ENCODE measurements around the gene IGSF21.

IGSF21 gene

GRCh38 chr1:18278946-18279345, 171.3 kb downstream of the IGSF21 start:
- no peak for DNase-seq

- no peak for DNase-seq
These were observed 171.9 kb downstream of the IGSF21 start for GRCh38 chr1:18279351-18280074.

- no peak for DNase-seq
These were observed 173.4 kb downstream of the IGSF21 start for GRCh38 chr1:18280956-18281355.

GRCh38 chr1:18282851-18283600, 175.4 kb downstream of the IGSF21 start:
- peak; percentile 69 for DNase-seq

GRCh38 chr1:18283601-18284385, 176.2 kb downstream of the IGSF21 start:
- DNase-seq, result no peak

GRCh38 chr1:18284805-18285537, 177.4 kb downstream of the IGSF21 start:
- DNase-seq, result no peak

GRCh38 chr1:18285538-18285924, 177.9 kb downstream of the IGSF21 start:
- no peak for DNase-seq

GRCh38 chr1:18288722-18289121, 181.1 kb downstream of the IGSF21 start:
- DNase-seq, result no peak

- no peak for DNase-seq
These were observed 182.0 kb downstream of the IGSF21 start for GRCh38 chr1:18289597-18289996.

- peak; percentile 39 for DNase-seq
These were observed 183.3 kb downstream of the IGSF21 start for GRCh38 chr1:18290740-18291412.

- DNase-seq, result no peak
These were observed 184.9 kb downstream of the IGSF21 start for GRCh38 chr1:18292531-18292930.

GRCh38 chr1:18293291-18293690, 185.7 kb downstream of the IGSF21 start:
- DNase-seq, result no peak

- DNase-seq, result no peak
These were observed 187.0 kb downstream of the IGSF21 start for GRCh38 chr1:18294437-18295176.

GRCh38 chr1:18297896-18298648, 190.5 kb downstream of the IGSF21 start:
- DNase-seq, result no peak

GRCh38 chr1:18299441-18300338, 192.1 kb downstream of the IGSF21 start:
- DNase-seq, result no peak

GRCh38 chr1:18300376-18300775, 192.8 kb downstream of the IGSF21 start:
- DNase-seq, result no peak

- no peak for DNase-seq
These were observed 195.3 kb downstream of the IGSF21 start for GRCh38 chr1:18302788-18303413.

GRCh38 chr1:18304151-18304869, 196.7 kb downstream of the IGSF21 start:
- no peak for DNase-seq

All from retina (tissue), 1 donor.